ENCODE results near the gene HAPLN1. TPM values are rescaled to one million over a fixed set of nuclear protein-coding genes. Genes with fewer than 3 reads are reported as not detected.

The HAPLN1 gene
- total RNA-seq, 1 experiment from 2014 or later: not detected

- no peaks in the 10 kb centered on the region; the same call in 1 of the 2 replicates for H3K27me3 ChIP-seq (ENCODE audit: low read length)
Observed at GRCh38 chr5:83628360-83628759, 92.3 kb downstream of the HAPLN1 start.

GRCh38 chr5:83614841-83615240, 105.8 kb downstream of the HAPLN1 start:
- Histone ChIP-seq H4K20me1 (ENCODE audit: insufficient read depth, low read depth, low read length) (no peaks in the 10 kb centered on the region), H3K27me3 (ENCODE audit: low read length) (no peaks in the 10 kb centered on the region), H3K9ac (ENCODE audit: low read length) (no peak overlapping the region), H3K4me3 (ENCODE audit: low read length) (no peak overlapping the region), H3K27ac (ENCODE audit: low read length) (no peak overlapping the region), H3K36me3 (ENCODE audit: insufficient read depth, low read length) (no peaks in the 10 kb centered on the region), H3K79me2 (ENCODE audit: low read length) (no peaks in the 10 kb centered on the region), H3K4me2 (ENCODE audit: low read depth, low read length, poor library complexity, severe bottlenecking) (no peak overlapping the region), H2AFZ (ENCODE audit: low read length) (no peak overlapping the region), H3K9me2 (replicated peaks; ENCODE audit: insufficient read depth, low read length) (no peaks in the 10 kb centered on the region), H3K9me3 (ENCODE audit: low read length) (no peaks in the 10 kb centered on the region), H3K4me1 (ENCODE audit: low read length) (no peaks in the 10 kb centered on the region)
- no peak for DNase-seq

More at GRCh38 chr5:83628360-83628759, 92.3 kb downstream of the HAPLN1 start:
- Histone ChIP-seq H3K4me2 (ENCODE audit: low read depth, low read length, poor library complexity, severe bottlenecking) (no peak overlapping the region), H4K20me1 (ENCODE audit: insufficient read depth, low read depth, low read length) (no peaks in the 10 kb centered on the region), H3K9me2 (replicated peaks; ENCODE audit: insufficient read depth, low read length) (no peaks in the 10 kb centered on the region), H3K36me3 (ENCODE audit: insufficient read depth, low read length) (no peaks in the 10 kb centered on the region), H3K27ac (ENCODE audit: low read length) (no peak overlapping the region), H3K9me3 (ENCODE audit: low read length) (no peaks in the 10 kb centered on the region), H3K79me2 (ENCODE audit: low read length) (no peaks in the 10 kb centered on the region), H3K4me1 (ENCODE audit: low read length) (no peaks in the 10 kb centered on the region), H2AFZ (ENCODE audit: low read length) (no peak overlapping the region), H3K9ac (ENCODE audit: low read length) (no peak overlapping the region), H3K4me3 (ENCODE audit: low read length) (no peak overlapping the region)
- no peak for DNase-seq

DNA sequence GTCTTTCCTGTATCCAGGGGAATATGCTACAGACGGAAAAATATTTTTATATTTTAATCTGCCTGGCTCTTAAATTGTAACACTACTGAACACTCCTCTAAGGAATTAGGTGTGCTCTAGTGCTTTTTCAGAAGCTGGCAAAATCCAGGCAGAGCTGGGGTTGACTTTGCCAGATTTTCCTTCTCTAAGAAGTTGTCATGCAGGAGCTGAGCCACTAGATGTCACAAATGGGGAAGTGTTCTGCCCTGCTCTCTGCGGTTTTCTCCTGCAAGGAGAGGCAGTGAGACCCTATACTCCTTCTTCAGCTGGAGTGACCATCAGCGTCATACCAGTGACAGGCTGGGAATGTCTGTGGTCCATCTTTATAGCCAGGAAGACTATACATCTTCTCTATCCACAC, 112.5 kb downstream of the HAPLN1 start:
- no peak overlapping the region for H3K4me2 ChIP-seq (ENCODE audit: low read depth, low read length, poor library complexity, severe bottlenecking)

GRCh38 chr5:83595217-83595616, 125.4 kb downstream of the HAPLN1 start:
- H3K36me3 ChIP-seq (ENCODE audit: insufficient read depth, low read length): no peaks in the 10 kb centered on the region
- no peak overlapping the region for H3K4me2 ChIP-seq (ENCODE audit: low read depth, low read length, poor library complexity, severe bottlenecking)
- H3K27ac ChIP-seq (ENCODE audit: low read length): no peak overlapping the region
- H3K9ac ChIP-seq (ENCODE audit: low read length): no peak overlapping the region
- no peaks in the 10 kb centered on the region for H3K4me1 ChIP-seq (ENCODE audit: low read length)
- no peaks in the 10 kb centered on the region for H3K79me2 ChIP-seq (ENCODE audit: low read length)
- H2AFZ ChIP-seq (ENCODE audit: low read length): no peak overlapping the region
- H3K27me3 ChIP-seq (ENCODE audit: low read length): no peaks in the 10 kb centered on the region
- H4K20me1 ChIP-seq (ENCODE audit: insufficient read depth, low read depth, low read length): no peaks in the 10 kb centered on the region
- no peaks in the 10 kb centered on the region for H3K9me3 ChIP-seq (ENCODE audit: low read length)
- DNase-seq: no peak
- H3K4me3 ChIP-seq (ENCODE audit: low read length): no peak overlapping the region
- no peaks in the 10 kb centered on the region for H3K9me2 ChIP-seq (replicated peaks; ENCODE audit: insufficient read depth, low read length)

More for the DNA sequence above, 112.5 kb downstream of the HAPLN1 start:
- H3K27ac ChIP-seq (ENCODE audit: low read length): no peak overlapping the region
- H3K4me1 ChIP-seq (ENCODE audit: low read length): no peaks in the 10 kb centered on the region
- H3K9me3 ChIP-seq (ENCODE audit: low read length): no peaks in the 10 kb centered on the region
- no peak overlapping the region for H3K9ac ChIP-seq (ENCODE audit: low read length)
- H3K79me2 ChIP-seq (ENCODE audit: low read length): no peaks in the 10 kb centered on the region
- no peak overlapping the region for H2AFZ ChIP-seq (ENCODE audit: low read length)
- no peaks in the 10 kb centered on the region for H3K9me2 ChIP-seq (replicated peaks; ENCODE audit: insufficient read depth, low read length)
- no peaks in the 10 kb centered on the region for H3K36me3 ChIP-seq (ENCODE audit: insufficient read depth, low read length)
- no peaks in the 10 kb centered on the region for H3K27me3 ChIP-seq (ENCODE audit: low read length)
- DNase-seq: peak; percentile 69
- H3K4me3 ChIP-seq (ENCODE audit: low read length): no peak overlapping the region
- H4K20me1 ChIP-seq (ENCODE audit: insufficient read depth, low read depth, low read length): no peaks in the 10 kb centered on the region

DNA sequence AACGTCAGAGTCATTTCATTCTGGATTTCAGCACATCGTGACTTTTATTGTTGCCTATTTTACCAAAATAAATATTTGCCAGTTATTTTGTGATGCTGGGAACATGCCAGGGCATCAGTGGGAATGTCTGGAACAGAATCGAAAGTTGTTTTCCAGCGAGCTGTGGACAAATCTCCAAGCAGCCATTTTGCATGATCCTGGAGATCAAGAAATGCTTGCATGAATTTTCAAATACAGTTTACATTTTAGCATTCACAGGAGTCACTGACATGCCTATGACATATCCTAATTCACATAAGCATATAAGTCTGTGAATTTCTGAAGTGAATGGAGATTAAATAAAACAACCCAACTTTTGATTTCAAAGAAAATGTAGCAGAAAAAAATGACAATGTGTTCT, 129.7 kb downstream of the HAPLN1 start:
- no peaks in the 10 kb centered on the region for H3K36me3 ChIP-seq (ENCODE audit: insufficient read depth, low read length)
- H3K4me3 ChIP-seq (ENCODE audit: low read length): no peak overlapping the region
- H3K9me2 ChIP-seq (replicated peaks; ENCODE audit: insufficient read depth, low read length): no peaks in the 10 kb centered on the region

GRCh38 chr5:83589786-83590185, 130.9 kb downstream of the HAPLN1 start:
- no peak for DNase-seq
- no peak overlapping the region for H2AFZ ChIP-seq (ENCODE audit: low read length)
- no peaks in the 10 kb centered on the region for H3K36me3 ChIP-seq (ENCODE audit: insufficient read depth, low read length)
- H3K4me2 ChIP-seq (ENCODE audit: low read depth, low read length, poor library complexity, severe bottlenecking): no peak overlapping the region
- H3K27me3 ChIP-seq (ENCODE audit: low read length): no peaks in the 10 kb centered on the region
- no peak overlapping the region for H3K9ac ChIP-seq (ENCODE audit: low read length)
- H3K4me1 ChIP-seq (ENCODE audit: low read length): no peaks in the 10 kb centered on the region
- H3K9me2 ChIP-seq (replicated peaks; ENCODE audit: insufficient read depth, low read length): no peaks in the 10 kb centered on the region
- H4K20me1 ChIP-seq (ENCODE audit: insufficient read depth, low read depth, low read length): no peaks in the 10 kb centered on the region
- H3K4me3 ChIP-seq (ENCODE audit: low read length): no peak overlapping the region
- H3K9me3 ChIP-seq (ENCODE audit: low read length): no peaks in the 10 kb centered on the region
- H3K27ac ChIP-seq (ENCODE audit: low read length): no peak overlapping the region
- H3K79me2 ChIP-seq (ENCODE audit: low read length): no peaks in the 10 kb centered on the region

More for the DNA sequence above, 129.7 kb downstream of the HAPLN1 start:
- no peaks in the 10 kb centered on the region for H3K4me1 ChIP-seq (ENCODE audit: low read length)
- DNase-seq: no peak
- no peaks in the 10 kb centered on the region for H4K20me1 ChIP-seq (ENCODE audit: insufficient read depth, low read depth, low read length)
- H3K27me3 ChIP-seq (ENCODE audit: low read length): no peaks in the 10 kb centered on the region
- H3K27ac ChIP-seq (ENCODE audit: low read length): no peak overlapping the region
- H3K9me3 ChIP-seq (ENCODE audit: low read length): no peaks in the 10 kb centered on the region
- no peak overlapping the region for H3K4me2 ChIP-seq (ENCODE audit: low read depth, low read length, poor library complexity, severe bottlenecking)
- no peak overlapping the region for H3K9ac ChIP-seq (ENCODE audit: low read length)
- H3K79me2 ChIP-seq (ENCODE audit: low read length): no peaks in the 10 kb centered on the region
- no peak overlapping the region for H2AFZ ChIP-seq (ENCODE audit: low read length)

Small RNA genes within 50 kb of the gene (small RNA-seq; reads per million reads assigned to genes)
- gene RN7SKP295 (not detected), gene RNU6-620P (0.12 reads per million)

Other genes starting within 250 kb of the HAPLN1 start
- gene VCAN, start 249.1 kb downstream of the HAPLN1 start, total RNA-seq (2014; rRNA removed; shearing (Covaris generic); ENCODE audit: low replicate concordance): not detected in 2 replicates

All from Karpas-422 (cell line).